ENCODE measurements around the gene CHMP2B. TPM values are rescaled to one million over a fixed set of nuclear protein-coding genes. Genes with fewer than 3 reads are reported as not detected.

CHMP2B gene
- total and polyA plus RNA-seq, 2 of the 8 experiments (the other 6 are each of a cell fraction or from before 2014, with no cell fraction given), result 14.0 to 56.5 TPM

DNA sequence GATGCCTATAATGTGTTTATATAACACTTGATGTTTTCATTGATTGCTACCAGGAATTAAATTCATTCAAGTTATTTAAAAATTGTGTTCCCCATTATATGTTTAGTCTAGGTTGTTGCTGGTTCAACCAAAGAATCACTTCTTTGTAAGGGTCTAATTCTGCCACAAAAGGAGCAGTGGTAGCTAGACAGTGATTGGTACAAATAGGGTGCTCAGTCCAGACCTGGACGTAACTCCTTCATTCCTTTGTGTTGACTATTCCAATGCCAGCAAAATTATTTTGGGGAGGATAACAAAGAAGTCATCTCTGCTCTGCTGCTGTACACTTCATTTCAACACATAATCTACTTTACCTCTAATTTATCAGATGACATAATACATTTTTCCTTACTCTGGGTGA is 1.2 kb downstream of the CHMP2B start:
- peaks cover 5 to 58% of the 10 kb centered on the region in 2 experiments; a peak in 3 of 4 replicates for H3K79me2 ChIP-seq (ENCODE audit: control insufficient read depth in 1 of 2, insufficient read depth in 2 of 2, low read length in 2 of 2)
- no peaks in the 10 kb centered on the region for H3K27me3 ChIP-seq (replicated peaks in 1 of 4; ENCODE audit: control insufficient read depth in 3 of 4, extremely low read depth in 1 of 4, insufficient read depth in 3 of 4, low read length in 3 of 4)
- H3K36me3 ChIP-seq (ENCODE audit: control insufficient read depth in 2 of 4, insufficient read depth in 4 of 4, low read length in 3 of 4), result no peaks in the 10 kb centered on the region
- no peaks in the 10 kb centered on the region for H3K79me1 ChIP-seq (ENCODE audit: low read depth, low read length)
- CTCF ChIA-PET (ENCODE audit: partially characterized antibody), result interaction anchor here (0.6 kb wide), 1 partner anchor 291 kb away, joined by 3 read pairs; no protein-coding TSS in a partner anchor
- H4K8ac ChIP-seq (ENCODE audit: extremely low read depth, insufficient read depth, low read length), result no peak overlapping the region
- H3K9ac ChIP-seq (replicated peaks in 1 of 4; ENCODE audit: extremely low read depth in 1 of 4, low read depth in 3 of 4, low read length in 3 of 4), result peak overlapping the region in 1 of 4 experiments; percentile 77; a peak in 2 of 7 replicates
- peaks cover 1 to 4% of the 10 kb centered on the region in 2 experiments for H4K20me1 ChIP-seq (replicated peaks in 1 of 2; ENCODE audit: control insufficient read depth in 1 of 2, insufficient read depth in 2 of 2, low read length in 2 of 2)
- FAIRE-seq (no peak), DNase-seq (ENCODE audit: low read depth in 1 of 2, low spot score in 2 of 2) (no peak)
- H3K56ac ChIP-seq (replicated peaks; ENCODE audit: insufficient read length, low read depth, low read length), result no peak overlapping the region
- H3K9me3 ChIP-seq (ENCODE audit: insufficient read depth in 2 of 2, low read depth in 1 of 2, low read length in 1 of 2), result no peaks in the 10 kb centered on the region
- peak overlapping the region; percentile 75 to 99 (median 98) for H3K4me3 ChIP-seq (ENCODE audit: extremely low read depth in 1 of 4, insufficient read depth in 2 of 4, low read depth in 3 of 4, low read length in 4 of 4)
- H2AK5ac ChIP-seq (ENCODE audit: low read depth, low read length), result no peak overlapping the region
- H2BK5ac ChIP-seq (ENCODE audit: low read depth, low read length), result no peak overlapping the region
- 45% methylated on average over 1 of the region's 1 CpG; no CpG with 5 or more reads in 1 of the 2 experiments for WGBS, 2 experiments (ENCODE audit: extremely low coverage in 1 of 2, insufficient coverage in 1 of 2, insufficient read length in 1 of 2, insufficient replicate concordance in 2 of 2, low coverage in 1 of 2, low lambda C conversion rate in 2 of 2, missing lambda C conversion rate in 1 of 2)
- H4K91ac ChIP-seq (replicated peaks; ENCODE audit: insufficient read length, low read length), result no peak overlapping the region
- no peak overlapping the region for H2BK20ac ChIP-seq (ENCODE audit: low read length)
- no peak overlapping the region for H3K14ac ChIP-seq (ENCODE audit: insufficient read length)
- H2BK120ac ChIP-seq (replicated peaks; ENCODE audit: low read depth, low read length), result no peak overlapping the region
- no peak overlapping the region for H2BK12ac ChIP-seq (ENCODE audit: low read depth, low read length)
- peaks cover 0 to 4% (median 0%) of the 10 kb centered on the region in 4 experiments; a peak in 1 of 7 replicates for H3K4me1 ChIP-seq (replicated peaks in 1 of 4; ENCODE audit: control insufficient read depth in 3 of 4, insufficient read depth in 4 of 4, low read length in 3 of 4)
- TF ChIP-seq JUND (IDR thresholded peaks at IDR 0.05; ENCODE audit: low read length), result no peak
- no peak for TF ChIP-seq SIN3A (conservative IDR thresholded peaks at IDR 0.05 in 1 of 2, IDR thresholded peaks at IDR 0.05 in 1 of 2; ENCODE audit: low read depth in 1 of 2, low read length in 2 of 2)
- TF ChIP-seq SRF (IDR thresholded peaks at IDR 0.05; ENCODE audit: low read depth, low read length), result no peak
- TF ChIP-seq BCL11A (IDR thresholded peaks at IDR 0.05; ENCODE audit: low read depth in 2 of 2, low read length in 2 of 2), result no peak
- no peak for TF ChIP-seq CTBP2 (IDR thresholded peaks at IDR 0.05; ENCODE audit: borderline replicate concordance, insufficient read depth, insufficient read length, low read length)
- TF ChIP-seq FOSL1 (IDR thresholded peaks at IDR 0.05; ENCODE audit: insufficient read depth, low read depth, low read length), result no peak
- no peak for TF ChIP-seq GABPA (IDR thresholded peaks at IDR 0.05; ENCODE audit: borderline replicate concordance, insufficient read depth, low read length)
- TF ChIP-seq NRF1 (IDR thresholded peaks at IDR 0.05; ENCODE audit: low read depth, low read length), result no peak
- no peak for TF ChIP-seq CHD1 (IDR thresholded peaks at IDR 0.05; ENCODE audit: low read depth, low read length)
- no peak for TF ChIP-seq KDM4A (IDR thresholded peaks at IDR 0.05; ENCODE audit: low read depth, low read length, severe bottlenecking)
- TF ChIP-seq YY1 (IDR thresholded peaks at IDR 0.05; ENCODE audit: low read depth, low read length), result no peak
- H3K23ac ChIP-seq (ENCODE audit: insufficient read length), result no peak overlapping the region
- peaks cover 5% of the 10 kb centered on the region; the same call in 1 of the 2 replicates for H3K23me2 ChIP-seq (ENCODE audit: low read depth, low read length)
- H3K27ac ChIP-seq (ENCODE audit: low read depth, low read length), result no peak overlapping the region
- no peak overlapping the region for H2BK15ac ChIP-seq (ENCODE audit: low read length)
- H3K18ac ChIP-seq (ENCODE audit: extremely low read depth, low read length), result no peak overlapping the region
- H3K4me2 ChIP-seq (ENCODE audit: insufficient read depth in 1 of 2, low read depth in 2 of 2, low read length in 2 of 2), result peak overlapping the region; percentile 74 to 83
- H2AFZ ChIP-seq (ENCODE audit: low read length), result no peak overlapping the region
- POLR2A ChIA-PET (ENCODE audit: partially characterized antibody), result no interaction called here
- H3K4ac ChIP-seq (replicated peaks; ENCODE audit: insufficient read length, low read depth, low read length), result no peak overlapping the region
- no peak overlapping the region for H4K5ac ChIP-seq (ENCODE audit: insufficient read length, low read depth, low read length)

All from H1 (cell line).